Left lung (tissue), 10 donors: ENCODE measurements around the gene CSGALNACT2. TPM values are rescaled to one million over a fixed set of nuclear protein-coding genes. Genes with fewer than 3 reads are reported as not detected.
"Not testable (repeated sequence)": the region's sequence is repeated elsewhere in the genome, so short reads cannot be mapped to it uniquely, and the experiment has no call there.

ENCODE experiments used
- ATAC-seq: fragments of 200-7000 bp; cut with Tn5 transposase; one replicate; pipeline ENCODE4 v1.9.1; 2020; ENCODE audit warnings: moderate library complexity
- DNase-seq, 4 donors: peaks; one replicate each; pipeline ENCODE4 v3.0.0-alpha.2; 2013 to 2020
- H3K27ac ChIP-seq, 2 donors: fragments of 200-600 bp; sonication (generic) in 1 of 2; one replicate each; pipeline versions ENCODE4 v1.5.0 to v1.8.0; 2020 to 2021
- H3K27me3 ChIP-seq, 2 donors: fragments of 200-600 bp; sonication (generic) in 1 of 2; one replicate each; pipeline versions ENCODE4 v1.5.0 to v1.8.0; 2020 to 2021
- H3K36me3 ChIP-seq, 2 donors: fragments of 200-600 bp; sonication (generic) in 1 of 2; one replicate each; pipeline versions ENCODE4 v1.5.0 to v1.8.0; 2020 to 2021
- H3K4me1 ChIP-seq, 2 donors: fragments of 200-600 bp; one replicate each; pipeline ENCODE4 v1.8.0; 2021
- H3K4me3 ChIP-seq, 2 donors: fragments of 200-600 bp; sonication (generic) in 1 of 2; one replicate each; pipeline versions ENCODE4 v1.5.0 to v1.8.0; 2020 to 2021; ENCODE audit warnings: mild to moderate bottlenecking in 1 of 2
- H3K9me3 ChIP-seq, 2 donors: fragments of 200-600 bp; sonication (generic) in 1 of 2; one replicate each; pipeline versions ENCODE4 v1.5.0 to v1.8.0; 2020 to 2021
- intact Hi-C, 2 donors: fragments of 100-400 bp; cut with DNase I; formaldehyde crosslinking; loops; one replicate each; pipeline versions ENCODE4 v1.11.2 to v1.14.2; 2022
- polyA plus RNA-seq, 6 donors: library from polyadenylated mRNA; unstranded; fragments of 120-200 nt; gene quantifications; one replicate each; pipeline ENCODE4 v1.2.1, GENCODE V29; 2013; ENCODE audit not compliant: insufficient read length in 6 of 6
- total RNA-seq, 2 donors: library from RNA; stranded (reverse); fragmentation: NEBNext Ultra II Directional; extraction: Animal tissue kit (Norgen Biotek cat#: 25700); gene quantifications; one replicate each; pipeline ENCODE4 v1.2.1, GENCODE V29; 2021
- TF ChIP-seq, protein P1 (sequence below), 2 donors: fragments of 200-600 bp; sonication (generic) in 1 of 2; IDR thresholded peaks; one replicate each; pipeline versions ENCODE4 v1.5.0 to v1.8.0; 2021; ENCODE audit warnings: antibody characterized with exemption in 2 of 2
- donor health status: DM: no; HTN: yes; CAD: no.
- donor health status: DM: no; HTN: no; CAD: no.

CSGALNACT2 gene
- total and polyA plus RNA-seq, 8 donors: 31.4 to 45.0 (median 36.6) TPM

DNA sequence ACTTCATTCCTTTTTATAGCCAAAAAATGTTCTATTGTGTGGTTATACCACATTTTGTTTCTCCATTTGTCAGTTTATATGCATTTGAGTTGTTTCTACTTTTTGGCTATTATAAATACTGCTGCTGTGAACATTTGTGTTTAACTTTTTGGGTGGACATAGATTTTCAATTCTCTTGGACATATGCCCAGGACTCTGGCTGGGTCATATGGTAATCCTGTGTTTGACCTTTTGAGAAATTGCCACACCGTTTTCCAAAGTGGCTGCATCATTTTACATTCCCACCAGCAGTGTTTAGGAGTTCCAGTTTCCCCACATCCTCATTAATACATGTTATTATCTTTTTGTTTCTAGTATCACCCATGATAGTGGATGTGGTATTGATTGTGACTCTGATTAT lies 39.4 kb downstream of the CSGALNACT2 start:
- Histone ChIP-seq H3K27ac (no peak overlapping the region), H3K4me1 (peaks cover 0 to 2% of the 10 kb centered on the region in 2 donors), H3K4me3 (no peak overlapping the region), H3K9me3 (peaks cover 0 to 3% of the 10 kb centered on the region in 2 donors), H3K36me3 (peaks cover 0 to 88% of the 10 kb centered on the region in 2 donors), H3K27me3 (no peaks in the 10 kb centered on the region)
- TF ChIP-seq, protein P1, sequence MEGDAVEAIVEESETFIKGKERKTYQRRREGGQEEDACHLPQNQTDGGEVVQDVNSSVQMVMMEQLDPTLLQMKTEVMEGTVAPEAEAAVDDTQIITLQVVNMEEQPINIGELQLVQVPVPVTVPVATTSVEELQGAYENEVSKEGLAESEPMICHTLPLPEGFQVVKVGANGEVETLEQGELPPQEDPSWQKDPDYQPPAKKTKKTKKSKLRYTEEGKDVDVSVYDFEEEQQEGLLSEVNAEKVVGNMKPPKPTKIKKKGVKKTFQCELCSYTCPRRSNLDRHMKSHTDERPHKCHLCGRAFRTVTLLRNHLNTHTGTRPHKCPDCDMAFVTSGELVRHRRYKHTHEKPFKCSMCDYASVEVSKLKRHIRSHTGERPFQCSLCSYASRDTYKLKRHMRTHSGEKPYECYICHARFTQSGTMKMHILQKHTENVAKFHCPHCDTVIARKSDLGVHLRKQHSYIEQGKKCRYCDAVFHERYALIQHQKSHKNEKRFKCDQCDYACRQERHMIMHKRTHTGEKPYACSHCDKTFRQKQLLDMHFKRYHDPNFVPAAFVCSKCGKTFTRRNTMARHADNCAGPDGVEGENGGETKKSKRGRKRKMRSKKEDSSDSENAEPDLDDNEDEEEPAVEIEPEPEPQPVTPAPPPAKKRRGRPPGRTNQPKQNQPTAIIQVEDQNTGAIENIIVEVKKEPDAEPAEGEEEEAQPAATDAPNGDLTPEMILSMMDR (IDR thresholded peaks at IDR 0.05): no peak
- DNase-seq (no peak), ATAC-seq (no peak)
- intact Hi-C loops: no loop called here

DNA sequence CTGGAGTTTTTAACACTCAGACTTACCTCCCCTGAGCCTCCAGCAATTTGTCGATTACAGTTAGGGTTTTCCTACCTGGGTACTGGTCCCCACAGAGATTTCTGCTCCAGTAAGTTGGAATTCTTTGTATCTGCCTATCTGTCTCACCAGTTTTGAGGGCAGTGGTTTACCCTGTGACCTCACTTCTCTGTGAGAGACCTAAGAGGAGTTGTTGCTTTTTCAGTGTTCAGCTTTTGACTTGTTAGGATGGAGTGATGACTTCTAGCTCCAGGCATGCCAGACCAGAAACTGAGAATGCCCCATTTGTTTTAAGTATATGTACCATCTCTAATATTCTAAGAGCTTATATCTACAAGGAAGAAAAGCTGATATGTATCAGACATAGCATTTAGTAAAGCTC lies 42.9 kb downstream of the CSGALNACT2 start:
- TF ChIP-seq, protein P1 (IDR thresholded peaks at IDR 0.05): no peak
- Histone ChIP-seq H3K36me3 (peaks cover 0 to 91% of the 10 kb centered on the region in 2 donors), H3K27ac (no peak overlapping the region), H3K9me3 (peaks cover 0 to 3% of the 10 kb centered on the region in 2 donors), H3K4me3 (no peak overlapping the region), H3K4me1 (no peaks in the 10 kb centered on the region), H3K27me3 (no peaks in the 10 kb centered on the region)
- intact Hi-C loops: no loop called here
- DNase-seq (no peak), ATAC-seq (no peak)

DNA sequence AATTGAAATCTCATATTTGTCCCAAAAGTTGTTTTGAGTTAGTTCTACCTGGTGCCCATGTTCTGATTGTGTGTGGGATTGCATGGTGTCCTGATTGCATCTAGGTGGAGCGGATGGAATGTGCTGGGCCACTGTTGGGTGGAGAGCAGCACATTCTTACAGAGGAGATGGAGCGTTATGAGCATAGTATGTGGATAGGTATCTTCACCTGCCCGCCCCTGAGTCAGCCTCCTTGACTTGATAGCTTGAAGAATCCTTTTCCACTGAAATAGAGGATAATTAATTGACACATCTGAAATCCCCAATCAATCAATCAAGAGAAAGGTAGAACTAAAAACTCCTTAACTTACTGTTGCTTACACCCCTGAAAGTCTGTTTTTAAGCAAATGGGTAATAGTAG lies 45.5 kb downstream of the CSGALNACT2 start:
- H3K9me3 ChIP-seq, H3K4me1 ChIP-seq, intact Hi-C loops, DNase-seq, H3K4me3 ChIP-seq, H3K27ac ChIP-seq, ATAC-seq, H3K27me3 ChIP-seq: not testable (repeated sequence)
- H3K36me3 ChIP-seq: peaks cover 0 to 85% of the 10 kb centered on the region in 2 donors

DNA sequence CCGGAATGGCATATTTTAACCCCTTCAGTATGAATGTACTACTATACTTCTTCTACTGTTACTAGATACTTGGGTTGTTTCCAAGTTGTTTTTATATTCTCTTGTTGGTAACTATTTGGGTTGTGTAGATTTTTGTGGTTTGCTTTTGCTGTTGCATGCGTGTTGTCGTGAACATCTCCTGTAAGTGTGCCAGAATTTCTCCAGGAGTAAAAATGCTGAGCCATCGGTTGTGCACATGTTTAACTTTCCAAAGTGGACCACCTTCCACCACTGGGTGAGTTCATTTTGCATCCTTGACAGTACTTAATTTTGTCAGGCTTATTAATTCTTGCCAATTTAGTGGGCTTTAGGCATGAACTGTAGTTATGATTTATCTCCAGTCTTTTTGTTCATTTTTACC lies 47.9 kb downstream of the CSGALNACT2 start:
- Histone ChIP-seq H3K27ac (no peak overlapping the region), H3K4me1 (no peaks in the 10 kb centered on the region), H3K4me3 (no peak overlapping the region), H3K27me3 (no peaks in the 10 kb centered on the region), H3K9me3 (no peaks in the 10 kb centered on the region), H3K36me3 (peaks cover 0 to 69% of the 10 kb centered on the region in 2 donors)
- ATAC-seq: no peak
- no peak for DNase-seq
- TF ChIP-seq, protein P1 (IDR thresholded peaks at IDR 0.05): no peak
- intact Hi-C loops: no loop called here

DNA sequence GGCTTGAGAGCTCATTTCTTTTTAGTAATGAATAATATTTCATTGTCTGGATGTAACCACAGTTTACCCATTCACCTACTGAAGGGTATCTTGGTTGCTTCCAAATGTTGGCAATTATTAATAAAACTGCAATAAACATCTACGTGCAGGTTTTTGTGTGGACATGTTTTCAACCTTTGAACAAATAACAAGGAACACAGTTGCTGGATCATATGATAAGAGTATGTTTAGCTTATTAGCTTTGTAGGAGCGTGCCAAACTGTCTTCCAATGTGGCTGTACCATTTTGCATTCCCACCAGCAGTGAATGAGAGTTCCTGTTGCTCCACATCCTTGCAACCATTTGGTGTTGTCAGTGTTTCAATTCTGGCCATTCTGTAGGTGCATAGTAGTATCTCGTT lies 49.0 kb downstream of the CSGALNACT2 start:
- ATAC-seq (no peak), DNase-seq (no peak)
- H3K27ac ChIP-seq: no peak overlapping the region
- H3K4me1 ChIP-seq: no peaks in the 10 kb centered on the region
- H3K27me3 ChIP-seq: no peaks in the 10 kb centered on the region
- H3K4me3 ChIP-seq: no peak overlapping the region
- no peaks in the 10 kb centered on the region for H3K9me3 ChIP-seq
- intact Hi-C loops: no loop called here
- TF ChIP-seq, protein P1 (IDR thresholded peaks at IDR 0.05): no peak
- peaks cover 0 to 70% of the 10 kb centered on the region in 2 donors for H3K36me3 ChIP-seq

DNA sequence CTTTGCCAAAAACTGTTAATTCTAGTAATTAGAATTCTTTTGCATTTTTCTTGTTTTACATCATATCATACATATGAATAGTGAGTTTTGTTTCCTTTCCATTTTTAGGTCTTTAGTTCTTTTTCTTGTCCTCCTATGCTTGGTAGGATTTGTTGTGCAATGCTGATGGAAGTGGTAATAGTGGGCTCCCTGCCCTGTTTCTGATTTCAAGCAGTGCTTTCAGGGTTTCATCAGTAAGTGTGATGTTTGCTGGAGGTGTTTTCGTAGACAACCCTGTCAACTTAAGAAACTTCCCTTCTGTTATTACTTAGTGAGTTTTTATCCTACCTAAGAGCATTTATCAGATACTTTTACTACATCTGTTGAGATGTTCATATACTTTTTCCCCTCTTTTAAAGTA lies 50.5 kb downstream of the CSGALNACT2 start:
- DNase-seq (no peak), ATAC-seq (no peak)
- H3K9me3 ChIP-seq: no peaks in the 10 kb centered on the region
- H3K4me1 ChIP-seq: no peaks in the 10 kb centered on the region
- no peaks in the 10 kb centered on the region for H3K27me3 ChIP-seq
- no peak overlapping the region for H3K4me3 ChIP-seq
- H3K27ac ChIP-seq: no peak overlapping the region
- TF ChIP-seq, protein P1 (IDR thresholded peaks at IDR 0.05): no peak
- intact Hi-C loops: no loop called here
- H3K36me3 ChIP-seq: peaks cover 0 to 65% of the 10 kb centered on the region in 2 donors
